HG02763 (cell line): ENCODE measurements around the gene GAR1.
"Not testable (repeated sequence)": the region's sequence is repeated elsewhere in the genome, so short reads cannot be mapped to it uniquely, and the experiment has no call there.

Source experiments
- ATAC-seq: cut with Tn5 transposase; IDR thresholded peaks from one replicate; pipeline ENCODE4 v1.9.1; 2021; ENCODE audit warnings: mild to moderate bottlenecking, moderate library complexity; ENCODE audit not compliant: unreplicated experiment

The GAR1 gene

GRCh38 chr4:109836985-109837384 lies 21.4 kb downstream of the GAR1 start:
- ATAC-seq = no peak

DNA sequence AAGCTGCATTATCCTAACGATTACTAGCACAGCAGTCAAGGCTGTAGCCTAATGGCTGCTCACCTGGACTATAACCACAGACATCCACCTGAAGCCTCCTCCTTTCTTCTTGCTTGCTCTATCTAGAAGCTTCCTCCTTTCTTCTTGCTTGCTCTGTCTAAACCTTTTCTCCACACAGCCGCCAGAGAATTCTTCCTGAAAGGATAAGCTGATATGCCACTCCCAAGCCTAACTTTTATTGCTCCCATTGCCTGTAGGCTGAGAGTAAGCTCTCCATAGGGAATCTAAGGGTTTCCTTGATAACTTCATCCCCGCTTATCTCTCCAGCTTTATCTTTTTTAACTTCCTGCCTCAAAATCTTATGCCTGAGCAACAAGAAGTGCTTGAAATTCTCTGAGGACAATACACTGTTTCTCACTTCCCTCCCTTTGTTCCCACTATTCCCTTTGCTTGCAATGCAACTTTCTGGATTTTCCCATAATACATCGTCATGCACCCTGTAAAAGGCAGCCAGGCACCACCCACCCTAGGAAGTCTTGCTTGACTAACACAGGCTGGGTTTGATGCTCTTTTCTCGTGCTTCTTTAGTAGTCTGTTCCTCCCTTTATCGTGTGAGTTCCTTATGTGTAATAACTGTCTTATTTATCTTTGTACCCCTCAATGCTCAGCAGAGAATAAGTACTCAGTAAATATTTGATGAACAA lies 31.0 kb downstream of the GAR1 start:
- no peak for ATAC-seq

DNA sequence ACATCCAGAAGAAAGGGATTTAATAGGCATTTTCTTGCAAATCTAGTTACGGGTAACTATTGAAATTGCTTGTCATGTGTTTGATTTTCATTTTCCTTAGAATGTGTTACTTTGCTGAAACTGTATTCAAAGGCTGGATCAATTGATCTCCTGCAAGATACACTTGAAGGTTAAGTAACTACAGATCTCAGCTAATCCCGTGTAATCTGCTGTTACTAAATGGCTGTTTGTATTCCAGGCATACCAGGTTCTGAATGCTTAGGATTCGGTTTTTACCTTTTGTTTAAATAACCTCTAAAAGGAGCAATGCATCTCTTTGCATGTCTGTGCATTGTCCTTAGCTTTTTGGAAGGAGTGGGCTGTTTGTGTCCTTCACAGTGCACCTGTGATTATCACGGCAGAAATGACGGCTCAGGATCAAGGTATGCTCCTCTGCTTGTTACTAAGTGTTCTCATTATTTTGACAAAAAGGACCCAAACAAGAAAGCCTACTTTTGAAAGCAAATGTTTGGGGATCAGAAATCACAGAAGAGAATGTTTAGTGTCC lies 32.4 kb downstream of the GAR1 start, which contains the start of gene LRIT3:
Gene LRIT3, plus strand, starts transcription at position 212 of the 547 bp plus-strand sequence. Its CDS starts 95 bp downstream, at position 307.
- no peak for ATAC-seq

DNA sequence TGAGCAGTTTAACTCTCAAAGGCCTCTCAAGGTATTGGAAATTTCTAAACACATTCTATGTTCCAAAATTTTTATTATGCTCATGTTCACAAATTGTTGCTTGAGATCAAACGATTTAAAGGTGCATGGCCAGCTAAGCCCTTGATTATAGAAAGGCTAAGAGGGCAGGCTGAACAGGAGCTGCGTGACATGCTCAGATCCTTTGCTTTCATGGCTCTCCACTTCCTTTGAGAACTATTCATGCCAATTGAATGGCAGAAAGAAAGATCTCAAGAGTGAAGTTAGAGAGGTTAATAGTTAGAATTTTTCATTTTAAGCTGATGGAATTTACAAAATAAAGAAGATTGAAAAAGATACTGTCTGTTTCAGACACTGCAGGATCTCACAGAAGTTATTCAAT lies 32.9 kb downstream of the GAR1 start:
- ATAC-seq = no peak

GRCh38 chr4:109850601-109851000 lies 35.0 kb downstream of the GAR1 start:
- ATAC-seq = no peak

- not testable (repeated sequence) for ATAC-seq
Observed at GRCh38 chr4:109859426-109860300, 44.1 kb downstream of the GAR1 start.

- no peak for ATAC-seq
Observed at GRCh38 chr4:109861271-109861670, 45.7 kb downstream of the GAR1 start.

DNA sequence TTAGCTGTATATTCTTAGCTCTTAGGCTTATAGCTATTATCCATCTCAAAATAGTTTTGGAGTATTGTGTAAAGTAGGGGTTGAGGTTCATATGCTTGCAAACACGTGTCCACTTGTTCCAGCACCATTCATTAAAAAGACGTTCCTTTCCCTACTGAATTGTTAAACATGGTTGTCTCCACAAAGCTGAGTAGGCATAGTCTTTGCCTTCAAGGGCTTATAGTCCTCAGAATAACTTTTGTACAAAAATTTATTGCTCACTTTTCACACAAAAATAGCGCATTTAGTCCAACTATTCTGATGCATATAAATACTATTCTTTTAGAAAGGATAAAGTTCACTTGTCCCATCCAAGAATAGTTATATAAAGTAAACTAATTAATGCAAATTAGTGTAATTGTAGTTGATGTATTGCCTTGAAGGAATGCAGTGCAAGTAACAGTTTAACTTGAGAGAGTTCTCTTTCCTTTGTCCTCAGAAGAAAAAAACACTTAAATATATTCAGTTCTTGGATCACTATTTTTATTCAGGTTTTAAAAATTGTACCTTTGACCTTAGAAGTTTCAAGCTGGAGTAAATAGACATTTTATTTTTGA lies 46.5 kb downstream of the GAR1 start:
- no peak for ATAC-seq

DNA sequence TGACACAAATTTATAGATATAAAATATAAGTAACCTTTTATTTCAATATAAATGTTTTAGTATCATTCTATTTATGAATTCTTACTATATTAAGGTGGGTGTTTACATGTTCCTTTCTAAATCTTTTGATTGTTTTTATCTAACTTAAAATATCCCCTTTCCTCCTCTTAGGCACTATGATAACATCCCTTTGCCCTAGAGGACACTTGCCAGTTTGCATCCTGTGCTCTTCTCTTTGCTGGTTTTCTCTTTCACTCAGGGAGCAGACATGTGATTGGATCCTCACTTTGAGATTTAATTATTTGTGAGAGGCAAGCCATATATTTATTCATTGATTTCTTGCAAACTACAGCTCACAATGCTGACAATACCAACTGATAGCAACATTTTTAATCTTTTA lies 48.6 kb downstream of the GAR1 start:
- no peak for ATAC-seq

GRCh38 chr4:109870061-109870460 lies 54.5 kb downstream of the GAR1 start:
- no peak for ATAC-seq

GRCh38 chr4:109872065-109872464 lies 56.5 kb downstream of the GAR1 start:
- no peak for ATAC-seq

DNA sequence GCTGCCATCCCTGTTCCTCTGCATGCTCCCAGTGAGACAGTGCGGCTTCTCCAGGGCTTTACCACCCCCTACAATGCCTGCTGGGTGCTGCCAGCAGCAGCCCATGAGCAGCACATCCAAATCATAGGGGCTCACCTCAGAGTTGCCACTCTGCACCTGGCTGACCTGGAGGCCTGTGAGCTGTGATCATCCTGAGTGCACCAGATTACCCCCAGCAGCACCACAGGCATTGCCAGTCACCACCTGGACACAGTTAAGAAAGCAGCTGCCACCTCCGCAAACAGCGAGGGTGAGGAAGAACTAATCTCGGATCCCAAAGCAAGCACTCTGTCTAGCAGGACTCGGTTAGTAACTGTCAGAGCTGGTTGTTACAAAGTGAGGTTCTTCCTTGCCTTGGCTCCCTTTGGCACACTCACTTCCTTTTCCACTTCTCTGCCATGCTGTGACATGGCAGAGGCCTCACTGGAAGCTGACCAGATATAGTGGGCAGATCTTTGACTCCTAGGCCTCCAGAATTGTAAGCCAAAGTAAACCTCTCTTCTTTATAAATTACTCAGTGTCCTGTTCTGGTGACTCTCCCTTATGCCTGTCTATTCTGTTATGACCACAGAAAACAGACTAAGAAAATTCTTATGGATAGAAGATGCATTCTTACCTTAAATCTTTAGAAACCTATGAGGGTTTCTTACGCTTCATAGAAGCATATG lies 57.5 kb downstream of the GAR1 start:
- ATAC-seq = no peak

DNA sequence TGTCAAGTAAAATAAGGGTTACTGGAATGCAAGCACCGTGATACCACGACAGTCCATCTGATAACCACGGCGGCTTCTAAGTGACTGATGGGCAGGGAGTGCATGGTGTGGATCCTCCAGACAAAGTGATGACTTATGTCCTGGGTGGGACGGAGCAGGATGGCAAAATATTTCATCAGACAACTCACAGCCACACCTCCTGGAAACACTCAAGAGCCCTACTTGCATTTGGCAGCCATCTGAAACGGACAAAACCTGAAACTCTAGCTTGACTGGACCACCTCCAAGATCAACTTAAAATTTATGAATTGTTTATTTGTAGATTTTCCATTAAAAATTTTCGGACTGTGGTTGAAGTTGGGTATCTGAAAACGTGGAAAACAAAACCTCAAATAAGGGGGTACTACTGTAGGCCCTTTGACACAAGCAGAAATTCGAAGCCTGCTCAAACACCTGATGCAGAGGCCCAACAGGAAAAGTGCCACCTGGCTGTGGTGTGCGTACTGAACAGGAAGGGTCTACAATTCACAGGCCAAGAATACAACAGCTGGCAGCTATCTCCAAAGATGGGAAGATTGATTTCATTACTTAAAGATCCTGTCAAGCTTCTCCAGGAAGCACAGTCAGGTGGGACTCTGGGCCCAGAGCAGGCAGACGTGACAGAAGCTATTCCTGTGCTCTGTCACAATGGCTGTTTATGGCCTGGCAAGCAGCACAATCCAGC lies 58.4 kb downstream of the GAR1 start:
- ATAC-seq = no peak
